GM11168 (cell line): Measurements from ENCODE around the gene CCT8L2.
"Not testable (repeated sequence)": the region's sequence is repeated elsewhere in the genome, so short reads cannot be mapped to it uniquely, and the experiment has no call there.

Source experiments
- in situ Hi-C: fragments of 300-500 bp; cut with MboI; formaldehyde crosslinking; loops from one replicate; pipeline ENCODE4 v1.12.0; 2022; ENCODE audit warnings: low sequenced_read_pairs; ENCODE audit not compliant: unreplicated experiment

CCT8L2 gene, protein sequence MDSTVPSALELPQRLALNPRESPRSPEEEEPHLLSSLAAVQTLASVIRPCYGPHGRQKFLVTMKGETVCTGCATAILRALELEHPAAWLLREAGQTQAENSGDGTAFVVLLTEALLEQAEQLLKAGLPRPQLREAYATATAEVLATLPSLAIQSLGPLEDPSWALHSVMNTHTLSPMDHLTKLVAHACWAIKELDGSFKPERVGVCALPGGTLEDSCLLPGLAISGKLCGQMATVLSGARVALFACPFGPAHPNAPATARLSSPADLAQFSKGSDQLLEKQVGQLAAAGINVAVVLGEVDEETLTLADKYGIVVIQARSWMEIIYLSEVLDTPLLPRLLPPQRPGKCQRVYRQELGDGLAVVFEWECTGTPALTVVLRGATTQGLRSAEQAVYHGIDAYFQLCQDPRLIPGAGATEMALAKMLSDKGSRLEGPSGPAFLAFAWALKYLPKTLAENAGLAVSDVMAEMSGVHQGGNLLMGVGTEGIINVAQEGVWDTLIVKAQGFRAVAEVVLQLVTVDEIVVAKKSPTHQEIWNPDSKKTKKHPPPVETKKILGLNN

DNA sequence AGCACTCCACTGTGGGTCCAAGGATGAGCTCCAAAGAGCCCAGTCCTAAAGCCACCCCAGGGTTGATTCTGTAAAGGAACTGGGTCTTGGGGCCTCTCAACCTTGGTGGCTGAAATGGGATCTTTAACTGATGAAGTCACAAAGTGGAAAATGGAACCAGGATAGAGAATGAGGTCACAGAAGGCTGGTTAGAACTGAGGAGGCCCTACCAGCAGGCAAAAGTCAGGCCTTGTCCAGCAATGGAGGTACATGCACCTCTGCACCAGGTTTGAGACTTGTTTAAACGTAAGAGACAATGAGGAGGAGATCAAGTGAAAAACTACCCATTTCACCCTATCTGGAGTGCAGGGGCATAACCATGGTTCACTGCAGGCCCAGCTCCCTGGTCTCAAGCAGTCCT is at the start of gene CCT8L2:
Gene CCT8L2, minus strand, starts transcription at position 101 of the 400 bp plus-strand sequence. CDS start 260 bp downstream, outside the sequence.
- in situ Hi-C loops, result not testable (repeated sequence)

DNA sequence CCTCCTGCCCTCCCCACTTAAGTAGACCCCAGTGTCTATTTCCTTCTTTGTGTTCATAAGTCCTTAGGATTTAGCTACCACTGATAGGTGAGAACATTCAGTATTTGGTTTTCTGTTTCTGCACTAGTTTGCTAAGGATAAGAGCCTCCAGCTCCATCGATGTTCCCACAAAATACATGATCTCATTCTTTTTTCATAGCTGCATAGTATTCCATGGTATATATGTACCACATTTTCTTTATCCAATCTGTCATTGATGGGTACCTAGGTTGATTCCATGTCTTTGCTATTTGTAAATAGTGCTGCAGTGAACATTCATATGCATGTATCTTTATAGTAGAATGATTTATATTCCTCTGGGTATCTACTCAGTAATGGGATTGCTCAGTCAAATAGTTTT is 42.8 kb upstream of the CCT8L2 start:
- in situ Hi-C loops, result not testable (repeated sequence)

DNA sequence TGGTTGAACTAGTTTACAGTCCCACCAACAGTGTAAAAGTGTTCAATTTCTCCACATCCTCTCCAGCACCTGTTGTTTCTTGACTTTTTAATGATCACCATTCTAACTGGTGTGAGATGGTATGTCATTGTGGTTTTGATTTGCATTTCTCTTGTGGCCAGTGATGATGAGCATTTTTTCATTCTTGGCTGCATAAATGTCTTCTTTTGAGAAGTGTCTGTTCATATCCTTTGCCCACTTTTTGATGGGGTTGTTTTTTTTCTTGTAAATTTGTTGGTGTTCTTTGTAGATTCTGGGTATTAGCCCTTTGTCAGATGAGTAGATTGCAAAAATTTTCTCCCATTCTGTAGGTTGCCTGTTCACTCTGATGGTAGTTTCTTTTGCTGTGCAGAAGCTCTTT is 41.5 kb upstream of the CCT8L2 start:
- in situ Hi-C loops, result not testable (repeated sequence)

DNA sequence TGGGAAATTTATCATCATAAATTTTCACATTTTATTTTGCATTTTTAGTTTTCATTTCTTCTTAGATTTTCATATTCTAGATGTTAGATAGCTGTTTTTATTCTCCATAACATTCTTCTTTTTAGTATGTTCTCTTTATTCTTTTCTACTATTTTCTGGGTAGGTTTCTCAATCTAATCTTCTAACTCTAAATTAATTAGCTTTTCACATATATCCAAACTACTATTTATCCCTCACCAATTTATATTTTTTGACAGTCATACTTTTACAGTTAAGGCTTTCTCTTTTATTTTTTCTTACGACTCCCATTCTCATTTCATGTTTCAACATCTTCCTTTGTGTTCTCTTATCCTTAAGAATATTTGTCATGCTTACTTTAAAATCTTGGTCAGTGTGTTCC is 35.9 kb upstream of the CCT8L2 start:
- in situ Hi-C loops, result not testable (repeated sequence)

DNA sequence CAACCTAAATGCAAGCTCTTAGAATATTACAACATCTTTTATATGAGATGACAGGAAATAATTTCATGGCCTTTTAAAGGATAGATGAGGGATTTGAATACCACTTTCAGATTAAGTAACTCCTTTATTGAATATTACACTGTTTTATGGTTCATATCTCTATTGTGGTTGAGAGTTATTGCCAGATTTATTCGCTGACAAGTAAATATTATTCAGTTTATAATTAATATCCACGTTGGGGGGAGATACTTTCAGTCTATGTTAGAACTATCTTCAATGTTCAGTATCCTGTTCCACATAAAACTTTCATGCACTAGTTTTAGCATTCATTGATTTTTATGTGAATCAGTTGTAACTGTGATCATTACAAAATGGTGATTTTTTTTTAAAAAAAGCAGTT is 32.4 kb upstream of the CCT8L2 start:
- in situ Hi-C loops, result not testable (repeated sequence)

DNA sequence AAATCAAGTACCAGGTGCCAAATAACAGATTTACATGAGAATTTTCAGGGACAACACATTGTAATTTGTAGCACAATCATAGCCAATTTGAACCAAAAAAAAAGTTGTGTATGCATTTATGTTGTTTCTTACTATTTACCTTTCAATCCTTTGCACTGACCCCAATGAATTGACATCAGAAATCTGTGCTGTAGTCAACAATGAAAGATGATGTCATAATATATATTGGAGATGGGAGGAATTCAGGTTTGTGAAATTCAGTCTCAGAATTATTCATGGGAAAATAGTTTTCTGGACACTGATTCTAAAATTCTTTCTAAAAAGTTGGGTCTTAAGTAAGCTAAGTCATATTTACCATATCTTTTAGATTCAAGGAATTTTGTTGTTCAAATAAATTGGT is 31.0 kb upstream of the CCT8L2 start:
- in situ Hi-C loops, result not testable (repeated sequence)

DNA sequence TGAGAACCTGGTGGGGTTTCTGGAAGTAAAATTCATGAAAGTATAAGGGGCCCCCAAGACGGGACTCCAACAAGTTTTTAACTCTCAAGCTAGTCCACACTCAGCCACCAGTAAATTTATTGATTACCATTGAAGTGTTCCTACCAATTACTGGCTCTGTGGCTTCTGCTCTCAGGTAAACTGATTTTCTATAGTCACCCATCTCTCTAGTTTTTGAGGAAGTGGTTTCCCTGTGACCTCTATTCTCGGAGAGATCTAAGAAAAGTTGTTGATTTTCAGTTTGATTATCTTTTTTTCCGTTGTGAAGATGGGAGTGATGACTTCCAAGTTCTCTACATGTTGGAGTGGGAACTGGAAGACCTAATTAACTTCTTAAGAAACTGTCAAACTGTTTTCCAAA is 24.9 kb upstream of the CCT8L2 start:
- in situ Hi-C loops, result not testable (repeated sequence)

DNA sequence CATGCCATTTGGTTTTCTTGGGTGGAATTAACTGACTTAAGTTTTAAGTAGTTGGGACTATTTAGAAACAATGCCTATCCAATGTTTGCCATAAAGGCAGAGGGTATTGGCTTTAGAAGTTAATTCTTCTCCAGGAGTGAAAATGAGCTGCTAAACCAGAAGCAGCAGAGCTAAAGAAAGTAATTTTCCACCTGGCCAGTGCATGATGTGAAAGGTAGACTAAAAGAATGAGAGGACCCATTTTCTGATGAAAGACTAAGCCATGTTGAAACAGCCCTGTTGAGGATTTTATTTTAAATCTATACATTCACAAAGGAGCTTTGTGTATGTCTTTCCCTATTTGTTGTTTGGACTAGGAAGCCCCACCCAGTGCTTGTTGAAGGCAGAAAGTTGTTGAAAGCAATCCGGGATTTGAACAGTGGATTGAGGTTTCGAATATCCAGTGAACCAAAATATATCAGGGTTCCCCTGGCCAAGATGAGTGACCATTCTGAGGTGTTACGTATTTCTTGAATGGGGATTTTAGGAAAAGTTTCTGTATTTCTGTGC is 23.9 kb upstream of the CCT8L2 start:
- in situ Hi-C loops, result not testable (repeated sequence)

DNA sequence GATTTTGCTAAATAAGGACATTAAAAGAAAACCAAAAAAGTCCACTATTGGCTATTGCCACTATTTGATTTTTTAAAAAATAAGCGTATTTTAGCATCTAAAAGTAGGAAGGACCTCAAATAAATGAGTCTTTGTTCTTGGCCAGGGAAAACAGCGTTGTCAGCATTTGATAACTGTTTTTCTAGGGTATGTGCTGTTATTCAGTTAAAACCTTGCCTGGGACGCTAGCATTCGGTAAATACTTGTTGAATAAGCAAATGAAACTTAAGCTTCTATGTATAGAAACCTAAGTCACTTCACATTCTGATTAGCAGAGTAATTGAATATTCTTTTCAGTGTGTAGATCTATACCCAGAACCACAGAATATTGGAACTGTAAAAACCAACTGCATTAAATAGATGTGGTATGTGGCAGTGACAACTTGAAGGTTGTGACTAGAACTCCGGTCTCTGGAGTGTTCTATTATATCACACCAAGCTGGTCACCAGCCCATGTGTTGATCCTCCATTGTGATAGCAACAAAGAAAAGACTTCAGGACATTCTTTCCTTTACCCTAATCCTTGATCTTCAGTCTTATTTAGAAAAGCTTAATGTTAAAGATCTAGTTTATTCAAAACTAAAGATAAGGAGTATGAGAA is 23.1 kb upstream of the CCT8L2 start:
- in situ Hi-C loops, result not testable (repeated sequence)

DNA sequence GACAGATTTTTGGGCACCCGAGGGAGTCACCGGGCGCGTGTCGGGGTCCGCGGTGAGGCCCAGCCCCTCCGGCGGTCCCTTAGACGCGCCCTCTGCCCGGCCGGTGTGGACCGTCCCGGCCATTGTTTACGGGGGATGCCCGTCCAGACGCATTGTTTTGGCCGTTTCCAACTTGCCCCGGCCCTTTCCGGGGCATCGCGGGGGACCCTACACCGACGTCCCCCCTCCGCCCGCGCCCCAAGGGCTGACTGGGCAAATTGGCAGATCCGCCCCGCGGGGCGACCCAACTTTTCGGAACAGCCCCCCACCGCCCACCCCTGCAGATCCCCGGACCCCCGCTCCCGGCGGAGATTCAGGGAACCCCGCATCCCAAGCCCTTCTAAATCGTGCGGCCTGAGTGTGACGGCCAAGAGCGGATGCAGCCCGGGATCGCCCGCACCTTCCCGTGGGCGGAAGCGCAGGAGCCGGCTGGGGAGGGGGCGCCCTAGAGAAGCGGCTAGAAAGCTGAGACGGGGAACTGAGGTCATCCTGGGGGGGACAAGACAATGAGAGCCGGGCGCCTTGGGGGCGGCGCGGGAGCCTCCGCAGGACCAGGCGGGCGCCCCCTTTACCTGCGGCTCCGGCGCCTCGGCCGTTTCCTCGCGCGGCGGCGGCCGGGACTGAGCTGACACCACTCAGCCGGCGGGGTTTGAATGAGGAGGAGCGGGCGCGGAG is 17.1 kb upstream of the CCT8L2 start:
- in situ Hi-C loops, result no loop called here

DNA sequence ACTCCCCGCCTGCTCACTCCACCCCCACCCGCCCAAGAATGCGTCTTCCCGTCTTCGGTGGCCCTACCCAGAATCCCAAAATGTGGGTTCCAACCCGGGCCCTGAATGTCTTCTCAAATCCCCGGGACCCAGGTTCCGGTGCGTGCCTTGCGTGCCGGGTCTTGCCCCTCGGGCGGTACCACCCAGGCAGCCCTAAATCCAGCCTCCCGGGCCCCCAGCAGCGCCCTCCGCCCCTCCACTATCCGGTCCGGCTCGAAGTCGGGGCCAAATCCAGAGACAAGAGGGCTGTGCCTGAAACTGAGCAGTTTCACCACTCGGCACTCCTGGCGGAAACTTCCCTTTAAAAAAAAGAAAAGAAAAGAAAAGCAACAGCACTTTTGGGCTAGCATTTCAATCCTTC is 16.3 kb upstream of the CCT8L2 start:
- in situ Hi-C loops, result no loop called here

DNA sequence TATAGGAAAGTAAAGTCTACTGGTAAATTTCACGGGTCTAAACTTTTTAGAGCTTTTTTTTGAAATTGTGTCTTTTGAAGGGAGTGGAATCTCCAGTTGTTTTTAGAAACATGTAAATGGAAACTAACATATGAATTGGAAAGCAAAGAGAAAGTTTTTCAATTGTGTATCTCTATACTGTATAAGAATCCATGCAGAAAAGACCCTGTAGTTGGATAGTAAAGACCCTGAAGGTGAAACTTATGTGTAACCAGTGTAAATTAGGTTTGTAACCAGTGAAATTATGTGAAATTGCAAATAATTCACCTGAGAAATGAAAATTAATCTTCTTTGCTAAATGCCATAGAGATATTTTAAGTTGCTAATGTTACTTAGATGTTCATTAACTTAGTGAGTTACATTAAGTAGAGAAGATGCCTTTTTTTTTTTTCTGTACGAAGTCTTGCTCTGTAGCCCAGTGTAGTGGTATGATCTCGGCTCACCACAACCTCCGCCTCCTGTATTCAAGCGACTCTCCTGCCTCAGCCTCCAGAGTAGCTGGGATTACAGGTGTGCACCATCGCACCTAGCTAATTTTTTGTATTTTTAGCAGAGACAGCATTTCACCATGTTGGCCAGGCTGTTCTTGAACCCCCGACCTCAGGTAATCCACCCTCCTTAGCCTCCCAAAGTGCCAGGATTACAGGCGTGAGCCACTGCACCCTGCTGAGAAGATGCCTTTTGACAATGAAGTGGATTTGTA is 11.8 kb upstream of the CCT8L2 start:
- in situ Hi-C loops, result not testable (repeated sequence)

DNA sequence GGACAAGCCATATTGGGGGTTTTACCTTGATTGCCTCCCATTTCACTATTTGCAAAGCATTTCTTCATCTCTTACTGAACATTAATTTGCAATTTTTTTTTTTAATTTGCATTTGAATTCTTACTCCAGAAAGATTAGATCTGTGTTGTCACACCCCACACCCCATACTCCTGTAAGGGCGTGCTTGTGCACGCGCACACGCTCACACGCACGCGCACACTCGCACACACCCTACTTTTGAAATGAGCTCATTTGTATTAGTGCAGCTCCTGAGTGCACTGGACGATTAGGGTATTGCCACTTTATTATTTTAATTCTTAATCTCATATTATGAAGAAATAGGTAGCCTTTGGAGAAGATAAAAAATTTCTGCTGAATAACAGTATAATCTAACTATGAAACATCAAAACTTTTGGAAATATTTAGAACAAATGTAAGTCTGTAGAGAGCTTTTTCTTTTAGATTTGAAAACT is 11.2 kb upstream of the CCT8L2 start:
- in situ Hi-C loops, result not testable (repeated sequence)

DNA sequence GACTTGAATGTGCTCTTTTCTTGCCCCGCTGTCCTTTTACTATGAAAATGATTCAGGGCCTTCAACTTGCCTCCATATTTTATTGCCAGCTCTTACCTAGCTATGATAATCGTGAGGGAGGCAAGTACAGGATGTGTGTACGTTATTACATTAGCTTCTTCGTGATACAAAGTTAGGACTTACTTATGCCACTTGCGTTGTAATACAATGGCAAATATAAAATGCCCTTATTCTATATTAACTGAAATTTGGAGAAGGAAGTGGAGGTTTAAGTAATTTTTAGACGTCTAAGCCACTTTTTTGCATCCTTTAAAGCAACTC is 10.8 kb upstream of the CCT8L2 start:
- in situ Hi-C loops, result no loop called here

DNA sequence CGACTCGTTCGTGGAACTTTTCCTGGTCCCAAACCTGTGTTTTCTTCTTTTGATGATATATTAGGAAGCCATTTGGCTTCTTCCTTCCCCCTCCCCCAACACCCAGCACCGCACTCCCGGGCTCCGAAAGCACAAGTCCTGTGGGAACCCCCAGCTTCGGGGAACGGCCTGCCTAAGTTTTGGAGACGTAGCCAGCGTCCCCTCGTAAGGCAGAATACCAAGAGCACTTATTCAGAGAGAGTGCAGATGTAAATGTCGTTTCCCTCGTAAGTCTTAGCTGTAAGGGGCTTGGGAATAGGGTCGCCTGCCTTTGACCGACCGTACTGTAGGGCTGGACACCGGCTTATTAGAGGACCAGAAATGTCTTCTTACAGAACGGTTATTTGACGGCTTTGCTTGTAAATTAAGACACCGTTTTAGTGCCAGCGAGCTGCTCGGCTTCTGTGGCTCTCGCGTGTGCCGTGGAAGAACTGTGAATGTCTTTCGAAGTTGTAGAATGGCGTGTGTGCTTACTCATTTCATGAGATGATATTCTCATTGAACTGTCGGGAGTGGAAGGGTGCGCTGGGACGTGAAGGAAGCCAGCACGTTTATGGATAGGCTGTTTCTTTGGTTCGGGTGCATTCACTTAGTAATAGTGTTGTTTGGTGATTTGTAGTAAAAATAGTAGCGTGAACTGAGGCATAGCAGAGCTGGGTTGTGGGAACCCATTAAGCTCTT is 10.3 kb upstream of the CCT8L2 start:
- in situ Hi-C loops, result not testable (repeated sequence)

DNA sequence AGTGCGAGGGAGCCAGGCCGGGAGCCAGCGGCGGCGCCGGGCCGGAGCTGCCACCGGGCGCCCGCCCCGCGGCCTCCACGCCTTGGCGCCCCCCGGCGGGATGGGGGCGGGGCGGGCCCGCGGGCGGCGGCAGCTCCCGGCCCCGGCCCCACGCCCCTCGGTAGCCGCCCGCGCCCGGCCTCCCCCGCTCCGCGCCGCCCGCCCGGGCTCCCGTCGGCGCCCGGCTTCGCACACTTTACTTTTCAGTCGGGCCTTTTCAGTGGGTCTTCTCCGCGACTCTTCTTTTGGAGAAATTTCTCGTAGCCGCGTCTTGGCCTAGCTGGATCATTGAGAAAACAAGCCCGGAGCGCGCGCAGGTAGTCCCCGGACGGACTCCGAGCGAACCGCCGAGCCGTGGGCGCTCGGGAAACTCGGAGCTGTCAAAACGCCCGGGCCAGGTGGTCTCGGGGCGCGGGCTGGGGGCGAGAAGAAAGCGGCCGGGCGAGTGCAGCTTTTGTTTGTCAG is 9.7 kb upstream of the CCT8L2 start:
- in situ Hi-C loops, result not testable (repeated sequence)

DNA sequence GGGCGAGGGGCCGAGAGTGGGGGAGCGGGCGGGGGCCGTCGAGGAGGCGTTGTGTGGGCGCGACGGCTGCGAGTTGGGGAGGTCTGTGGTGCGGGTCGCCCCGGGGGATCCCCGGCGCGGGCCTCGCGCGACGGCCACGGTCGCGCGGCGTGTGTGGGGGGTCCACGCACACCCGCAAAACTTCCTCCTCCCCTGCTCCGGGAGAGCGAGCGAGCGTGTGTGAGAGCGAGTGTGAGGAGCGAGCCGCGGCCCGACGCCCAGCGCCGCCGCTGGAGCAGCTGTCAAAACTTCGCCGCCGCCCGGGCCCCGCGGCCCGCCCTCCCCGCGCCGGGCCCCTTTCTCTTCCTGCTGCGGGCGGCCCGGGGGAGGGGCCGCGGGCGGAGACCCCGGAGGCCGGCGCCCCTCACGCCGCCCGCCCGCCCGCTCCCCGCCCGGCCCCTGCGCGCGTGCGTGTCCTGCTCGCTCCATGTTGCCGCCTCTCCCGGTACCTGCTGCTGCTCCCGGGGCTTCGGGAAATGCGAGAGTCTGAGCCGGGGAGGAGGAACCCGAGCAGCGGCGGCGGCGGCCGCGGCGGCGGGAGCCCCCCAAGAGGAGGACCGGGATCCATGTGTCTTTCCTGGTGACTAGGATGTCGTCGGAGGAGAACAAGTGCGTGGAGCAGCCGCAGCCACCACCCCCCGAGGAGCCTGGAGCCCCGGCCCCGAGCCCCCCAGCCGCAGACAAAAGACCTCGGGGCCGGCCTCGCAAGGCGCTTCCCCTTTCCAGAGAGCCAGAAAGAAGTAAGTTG is 9.0 kb upstream of the CCT8L2 start:
- in situ Hi-C loops, result no loop called here
